HL-60 (cell line): ENCODE data around the gene CHD2.

Experiments
- DNase-seq, 2 experiments: peaks; one replicate each; pipeline ENCODE4 v3.0.0-alpha.2; 2010 to 2020; ENCODE audit warnings: low read depth in 1 of 2, low spot score in 1 of 2
- H3K27ac ChIP-seq: fragments of 250-450 bp; sonication (Bioruptor Pico); replicated peaks from 2 replicates; pipeline ENCODE4 v1.5.1; 2020; ENCODE audit warnings: mild to moderate bottlenecking, moderate library complexity
- H3K27me3 ChIP-seq: fragments of 250-450 bp; sonication (Bioruptor Pico); 2 replicates; pipeline ENCODE4 v1.5.1; 2021; ENCODE audit warnings: mild to moderate bottlenecking, moderate library complexity; ENCODE audit not compliant: insufficient read depth, poor library complexity, severe bottlenecking
- H3K4me3 ChIP-seq: replicated peaks from 2 replicates; pipeline ENCODE4 v1.5.1; 2011; ENCODE audit warnings: mild to moderate bottlenecking, control low read depth, low read length; ENCODE audit not compliant: insufficient read depth
- CTCF ChIP-seq: IDR thresholded peaks from one replicate; pipeline ENCODE4 v1.5.1; 2011; ENCODE audit warnings: low read length, control low read depth, inconsistent platforms; ENCODE audit not compliant: insufficient read depth
- GABPA ChIP-seq: IDR thresholded peaks from 2 replicates; pipeline ENCODE4 v1.6.1; 2012; ENCODE audit warnings: low read depth
- POLR2AphosphoS5 ChIP-seq: IDR thresholded peaks from 2 replicates; pipeline ENCODE4 v1.6.1; 2012; ENCODE audit warnings: low read depth
- REST ChIP-seq: IDR thresholded peaks from 2 replicates; pipeline ENCODE4 v1.6.1; 2012; ENCODE audit warnings: low read depth; ENCODE audit not compliant: insufficient replicate concordance
- SPI1 ChIP-seq: IDR thresholded peaks from 2 replicates; pipeline ENCODE4 v1.6.1; 2012; ENCODE audit warnings: low read depth, mild to moderate bottlenecking, borderline replicate concordance

Gene CHD2

GRCh38 chr15:93063796-93064690, 163.9 kb downstream of the CHD2 start:
- Histone ChIP-seq H3K4me3 (no peak overlapping the region), H3K27ac (no peak overlapping the region), H3K27me3 (peaks cover 8% of the 10 kb centered on the region)
- no peak for DNase-seq
- no peak for TF ChIP-seq SPI1
- TF ChIP-seq GABPA, result no peak
- TF ChIP-seq CTCF, result no peak
- TF ChIP-seq POLR2AphosphoS5, result no peak
- TF ChIP-seq REST, result no peak

- no peak overlapping the region for H3K27ac ChIP-seq
- peaks cover 10% of the 10 kb centered on the region for H3K27me3 ChIP-seq
- DNase-seq, result no peak
- no peak for TF ChIP-seq CTCF
- TF ChIP-seq SPI1, result no peak
- TF ChIP-seq POLR2AphosphoS5, result no peak
- no peak for TF ChIP-seq GABPA
- no peak for TF ChIP-seq REST
- H3K4me3 ChIP-seq, result no peak overlapping the region
These were observed 165.5 kb downstream of the CHD2 start for GRCh38 chr15:93065641-93066045.

- no peak overlapping the region for H3K4me3 ChIP-seq
- no peak for DNase-seq
- no peak for TF ChIP-seq POLR2AphosphoS5
- no peak for TF ChIP-seq CTCF
- no peak overlapping the region for H3K27ac ChIP-seq
- H3K27me3 ChIP-seq, result peaks cover 11% of the 10 kb centered on the region
These were observed 166.1 kb downstream of the CHD2 start for GRCh38 chr15:93066224-93066681.
